Measurements from ENCODE around the gene PIGW.

- TF ChIP-seq, protein P1, sequence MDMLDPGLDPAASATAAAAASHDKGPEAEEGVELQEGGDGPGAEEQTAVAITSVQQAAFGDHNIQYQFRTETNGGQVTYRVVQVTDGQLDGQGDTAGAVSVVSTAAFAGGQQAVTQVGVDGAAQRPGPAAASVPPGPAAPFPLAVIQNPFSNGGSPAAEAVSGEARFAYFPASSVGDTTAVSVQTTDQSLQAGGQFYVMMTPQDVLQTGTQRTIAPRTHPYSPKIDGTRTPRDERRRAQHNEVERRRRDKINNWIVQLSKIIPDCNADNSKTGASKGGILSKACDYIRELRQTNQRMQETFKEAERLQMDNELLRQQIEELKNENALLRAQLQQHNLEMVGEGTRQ (IDR thresholded peaks at IDR 0.05): no peak
- TF ChIP-seq CTCF (IDR thresholded peaks at IDR 0.05) (no peak), KDM1A (IDR thresholded peaks at IDR 0.05; ENCODE audit: low read depth) (no peak), POLR2A (IDR thresholded peaks at IDR 0.05; ENCODE audit: low read length) (no peak), KDM5A (IDR thresholded peaks at IDR 0.05) (no peak), JUN (IDR thresholded peaks at IDR 0.05) (peak; percentile 70; a peak in 3 of 5 replicates), EP300 (IDR thresholded peaks at IDR 0.05) (no peak), POLR2AphosphoS2 (conservative IDR thresholded peaks at IDR 0.05; ENCODE audit: low read length) (no peak), CHD2 (IDR thresholded peaks at IDR 0.05; ENCODE audit: low read length, partially characterized antibody) (no peak), EHMT2 (IDR thresholded peaks at IDR 0.05; ENCODE audit: low read depth) (no peak), RFX5 (IDR thresholded peaks at IDR 0.05) (no peak)
- TF ChIP-seq, protein P2, sequence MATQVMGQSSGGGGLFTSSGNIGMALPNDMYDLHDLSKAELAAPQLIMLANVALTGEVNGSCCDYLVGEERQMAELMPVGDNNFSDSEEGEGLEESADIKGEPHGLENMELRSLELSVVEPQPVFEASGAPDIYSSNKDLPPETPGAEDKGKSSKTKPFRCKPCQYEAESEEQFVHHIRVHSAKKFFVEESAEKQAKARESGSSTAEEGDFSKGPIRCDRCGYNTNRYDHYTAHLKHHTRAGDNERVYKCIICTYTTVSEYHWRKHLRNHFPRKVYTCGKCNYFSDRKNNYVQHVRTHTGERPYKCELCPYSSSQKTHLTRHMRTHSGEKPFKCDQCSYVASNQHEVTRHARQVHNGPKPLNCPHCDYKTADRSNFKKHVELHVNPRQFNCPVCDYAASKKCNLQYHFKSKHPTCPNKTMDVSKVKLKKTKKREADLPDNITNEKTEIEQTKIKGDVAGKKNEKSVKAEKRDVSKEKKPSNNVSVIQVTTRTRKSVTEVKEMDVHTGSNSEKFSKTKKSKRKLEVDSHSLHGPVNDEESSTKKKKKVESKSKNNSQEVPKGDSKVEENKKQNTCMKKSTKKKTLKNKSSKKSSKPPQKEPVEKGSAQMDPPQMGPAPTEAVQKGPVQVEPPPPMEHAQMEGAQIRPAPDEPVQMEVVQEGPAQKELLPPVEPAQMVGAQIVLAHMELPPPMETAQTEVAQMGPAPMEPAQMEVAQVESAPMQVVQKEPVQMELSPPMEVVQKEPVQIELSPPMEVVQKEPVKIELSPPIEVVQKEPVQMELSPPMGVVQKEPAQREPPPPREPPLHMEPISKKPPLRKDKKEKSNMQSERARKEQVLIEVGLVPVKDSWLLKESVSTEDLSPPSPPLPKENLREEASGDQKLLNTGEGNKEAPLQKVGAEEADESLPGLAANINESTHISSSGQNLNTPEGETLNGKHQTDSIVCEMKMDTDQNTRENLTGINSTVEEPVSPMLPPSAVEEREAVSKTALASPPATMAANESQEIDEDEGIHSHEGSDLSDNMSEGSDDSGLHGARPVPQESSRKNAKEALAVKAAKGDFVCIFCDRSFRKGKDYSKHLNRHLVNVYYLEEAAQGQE (IDR thresholded peaks at IDR 0.05): no peak
- TF ChIP-seq, protein P3, sequence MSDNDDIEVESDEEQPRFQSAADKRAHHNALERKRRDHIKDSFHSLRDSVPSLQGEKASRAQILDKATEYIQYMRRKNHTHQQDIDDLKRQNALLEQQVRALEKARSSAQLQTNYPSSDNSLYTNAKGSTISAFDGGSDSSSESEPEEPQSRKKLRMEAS (IDR thresholded peaks at IDR 0.05): no peak
Measured at GRCh38 chr17:36545077-36545464, 10.3 kb downstream of the PIGW start.

All from A549 (cell line).